ENCODE results near the gene ZNF391.

DNA sequence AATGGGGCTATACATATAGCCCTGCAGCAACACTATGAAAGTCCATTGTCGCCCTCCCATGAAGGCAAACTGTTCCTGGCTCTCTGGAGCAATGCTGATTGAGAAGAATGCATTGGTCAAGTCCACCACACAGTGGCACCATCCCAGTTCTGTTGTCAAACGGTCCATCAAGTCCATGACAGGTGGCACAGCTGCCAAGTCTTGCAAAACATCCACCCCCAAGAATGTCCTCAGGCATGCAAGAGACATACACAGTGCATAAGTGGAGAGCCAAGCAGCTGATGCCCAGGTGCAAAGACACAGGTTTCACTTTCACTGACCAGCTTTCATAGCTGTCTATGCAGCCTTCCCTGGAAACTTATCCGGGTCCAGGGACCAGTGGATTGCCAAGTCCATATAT lies 17.5 kb downstream of the ZNF391 start:
- TF ChIP-seq GATA2 (IDR thresholded peaks at IDR 0.05; ENCODE audit: low read depth, low read length) (no peak), GATA3 (IDR thresholded peaks at IDR 0.05; ENCODE audit: low read depth, low read length) (no peak)

Data from SH-SY5Y (cell line).